GM18505 (cell line): Measurements from ENCODE around the gene CROT.

ENCODE experiments used
- ATAC-seq: cut with Tn5 transposase; IDR thresholded peaks from one replicate; pipeline ENCODE4 v1.9.1; 2021; ENCODE audit not compliant: unreplicated experiment
- POLR2A ChIP-seq: IDR thresholded peaks from 4 replicates; pipeline ENCODE4 v1.6.1; 2011; ENCODE audit warnings: borderline replicate concordance; ENCODE audit not compliant: insufficient read depth, insufficient read length; ENCODE audit errors: extremely low read depth

The CROT gene

GRCh38 chr7:87361320-87361719, 15.9 kb downstream of the CROT start:
- ATAC-seq, result no peak
- TF ChIP-seq POLR2A, result no peak

GRCh38 chr7:87363342-87363741, 17.9 kb downstream of the CROT start:
- no peak for TF ChIP-seq POLR2A
- ATAC-seq, result no peak

GRCh38 chr7:87364246-87364645, 18.8 kb downstream of the CROT start:
- ATAC-seq, result no peak

GRCh38 chr7:87369216-87369615, 23.8 kb downstream of the CROT start:
- no peak for ATAC-seq
- no peak for TF ChIP-seq POLR2A

More at GRCh38 chr7:87364246-87364645, 18.8 kb downstream of the CROT start:
- no peak for TF ChIP-seq POLR2A

GRCh38 chr7:87370660-87371180, 25.3 kb downstream of the CROT start:
- no peak for TF ChIP-seq POLR2A
- ATAC-seq, result no peak

- ATAC-seq, result no peak
- no peak for TF ChIP-seq POLR2A
Observed at GRCh38 chr7:87375662-87376435, 30.4 kb downstream of the CROT start.

- TF ChIP-seq POLR2A, result no peak
- ATAC-seq, result no peak
Observed at GRCh38 chr7:87380905-87381304, 35.4 kb downstream of the CROT start.

GRCh38 chr7:87391020-87391701, 45.7 kb downstream of the CROT start:
- no peak for ATAC-seq
- TF ChIP-seq POLR2A, result no peak

- ATAC-seq, result no peak
- TF ChIP-seq POLR2A, result no peak
Observed at GRCh38 chr7:87395442-87396020, 50.1 kb downstream of the CROT start.

GRCh38 chr7:87398446-87398845, 53.0 kb downstream of the CROT start:
- TF ChIP-seq POLR2A, result no peak
- ATAC-seq, result no peak

- ATAC-seq, result no peak
- no peak for TF ChIP-seq POLR2A
Observed at GRCh38 chr7:87404674-87405073, 59.2 kb downstream of the CROT start.

GRCh38 chr7:87411186-87411585, 65.7 kb downstream of the CROT start:
- ATAC-seq, result no peak
- TF ChIP-seq POLR2A, result no peak

- TF ChIP-seq POLR2A, result no peak
- ATAC-seq, result no peak
Observed at GRCh38 chr7:87413029-87413428, 67.6 kb downstream of the CROT start.
